ENCODE measurements around the gene G0S2.

Gene G0S2

GRCh38 chr1:209721323-209721722 is 46.1 kb downstream of the G0S2 start:
- FAIRE-seq, result no peak

GRCh38 chr1:209723265-209723664 is 48.1 kb downstream of the G0S2 start:
- no peak for FAIRE-seq

GRCh38 chr1:209723756-209724693 is 48.8 kb downstream of the G0S2 start:
- FAIRE-seq, result no peak
